Measurements from ENCODE around the gene VPS11. TPM values are rescaled to one million over a fixed set of nuclear protein-coding genes. Genes with fewer than 3 reads are reported as not detected.
"Not testable (repeated sequence)": the region's sequence is repeated elsewhere in the genome, so short reads cannot be mapped to it uniquely, and the experiment has no call there.

VPS11 gene
- 55.2 TPM for total RNA-seq

GRCh38 chr11:119067371-119068222, at the start of gene VPS11:
Gene VPS11, plus strand, starts transcription at chr11:119067818. Its CDS starts 6 bp downstream, at chr11:119067824.
- peak; percentile 92 to 97 (median 97) for DNase-seq (ENCODE audit: low read depth in 2 of 3, low spot score in 2 of 3)

- DNase-seq (ENCODE audit: low read depth in 2 of 3, low spot score in 2 of 3) = peak; percentile 87 to 98 (median 97)
Observed at GRCh38 chr11:119018074-119018938, 49.3 kb upstream of the VPS11 start, which contains the start of the genes RPS25 and TRAPPC4. Gene RPS25, minus strand, starts transcription at chr11:119018343. Its CDS starts 59 bp downstream, at chr11:119018284. Gene TRAPPC4, plus strand, starts transcription at chr11:119018766. Its CDS starts 30 bp downstream, at chr11:119018796.

- DNase-seq (ENCODE audit: low read depth in 2 of 3, low spot score in 2 of 3) = no peak
Observed at GRCh38 chr11:119019996-119020395, 47.6 kb upstream of the VPS11 start.

- no peak for DNase-seq (ENCODE audit: low read depth in 2 of 3, low spot score in 2 of 3)
Observed at GRCh38 chr11:119021631-119022030, 46.0 kb upstream of the VPS11 start.

GRCh38 chr11:119023741-119024140, 43.9 kb upstream of the VPS11 start:
- no peak for DNase-seq (ENCODE audit: low read depth in 2 of 3, low spot score in 2 of 3)

- no peak for DNase-seq (ENCODE audit: low read depth in 2 of 3, low spot score in 2 of 3)
Observed at GRCh38 chr11:119024430-119025098, 43.1 kb upstream of the VPS11 start.

- DNase-seq (ENCODE audit: low read depth in 2 of 3, low spot score in 2 of 3) = no peak
Observed at GRCh38 chr11:119025099-119025473, 42.5 kb upstream of the VPS11 start.

- no peak for DNase-seq (ENCODE audit: low read depth in 2 of 3, low spot score in 2 of 3)
Observed at GRCh38 chr11:119025541-119025940, 42.1 kb upstream of the VPS11 start.

- DNase-seq (ENCODE audit: low read depth in 2 of 3, low spot score in 2 of 3) = no peak
Observed at GRCh38 chr11:119025978-119026766, 41.4 kb upstream of the VPS11 start.

GRCh38 chr11:119026970-119027369, 40.6 kb upstream of the VPS11 start:
- no peak for DNase-seq (ENCODE audit: low read depth in 2 of 3, low spot score in 2 of 3)

GRCh38 chr11:119027561-119028345, 39.9 kb upstream of the VPS11 start:
- no peak for DNase-seq (ENCODE audit: low read depth in 2 of 3, low spot score in 2 of 3)

- no peak for DNase-seq (ENCODE audit: low read depth in 2 of 3, low spot score in 2 of 3)
Observed at GRCh38 chr11:119028346-119029068, 39.1 kb upstream of the VPS11 start.

- no peak for DNase-seq (ENCODE audit: low read depth in 2 of 3, low spot score in 2 of 3)
Observed at GRCh38 chr11:119029069-119029339, 38.6 kb upstream of the VPS11 start.

- DNase-seq (ENCODE audit: low read depth in 2 of 3, low spot score in 2 of 3) = no peak
Observed at GRCh38 chr11:119029340-119030028, 38.1 kb upstream of the VPS11 start.

GRCh38 chr11:119030029-119030328, 37.6 kb upstream of the VPS11 start:
- no peak for DNase-seq (ENCODE audit: low read depth in 2 of 3, low spot score in 2 of 3)

- DNase-seq (ENCODE audit: low read depth in 2 of 3, low spot score in 2 of 3) = peak; percentile 95 to 98 (median 98)
Observed at GRCh38 chr11:119030329-119031047, 37.1 kb upstream of the VPS11 start, which contains the start of gene SLC37A4. Gene SLC37A4, minus strand, starts transcription at chr11:119030877.

- no peak for DNase-seq (ENCODE audit: low read depth in 2 of 3, low spot score in 2 of 3)
Observed at GRCh38 chr11:119031912-119032280, 35.7 kb upstream of the VPS11 start.

GRCh38 chr11:119033421-119033820, 34.2 kb upstream of the VPS11 start:
- DNase-seq (ENCODE audit: low read depth in 2 of 3, low spot score in 2 of 3) = not testable (repeated sequence)
